AG04450 (cell line): ENCODE results near the gene SULF2. TPM values are rescaled to one million over a fixed set of nuclear protein-coding genes. Genes with fewer than 3 reads are reported as not detected.

Experiments used
- CTCF ChIA-PET: fragments of 300-600, 350-600 bp; formaldehyde crosslinking; extraction: SDS; loops from one replicate; lab custom pipeline; 2022; ENCODE audit warnings: antibody characterized with exemption, inconsistent platforms; lab: Charles Lee
- POLR2A ChIA-PET: fragments of 350-600 bp; formaldehyde crosslinking; extraction: SDS; loops from one replicate; lab custom pipeline; 2021; ENCODE audit warnings: antibody characterized with exemption, inconsistent platforms; lab: Yijun Ruan, JAX
- DNase-seq: peaks from one replicate; pipeline ENCODE4 v3.0.0-alpha.2; 2011; ENCODE audit warnings: low read depth, low spot score
- H3K27ac ChIP-seq: one replicate; pipeline ENCODE4 v1.5.1; 2012; ENCODE audit warnings: low read depth, low read length, control low read depth
- H3K27me3 ChIP-seq: one replicate; pipeline ENCODE4 v1.6.0; 2012; ENCODE audit warnings: low read length; ENCODE audit not compliant: control insufficient read depth, insufficient read depth
- H3K4me3 ChIP-seq: 2 replicates; pipeline ENCODE4 v1.5.1; 2011; ENCODE audit warnings: mild to moderate bottlenecking, low read depth, low read length, control low read depth
- H3K9me3 ChIP-seq: 2 replicates; pipeline ENCODE4 v1.5.1; 2012; ENCODE audit warnings: low read length; ENCODE audit not compliant: control insufficient read depth, insufficient read depth
- polyA plus RNA-seq: library from polyadenylated mRNA; depleted of rRNA; stranded (reverse); fragments of >200 nt; gene quantifications from 2 replicates; pipeline ENCODE4 v1.2.3, GENCODE V29; 2011
- TF ChIP-seq, protein P1 (sequence below): IDR thresholded peaks from 2 replicates; pipeline ENCODE4 v1.5.1; 2011; ENCODE audit warnings: low read depth, low read length, control low read depth, inconsistent platforms

The SULF2 gene
- polyA plus RNA-seq, 1 experiment = 0.73 TPM

DNA sequence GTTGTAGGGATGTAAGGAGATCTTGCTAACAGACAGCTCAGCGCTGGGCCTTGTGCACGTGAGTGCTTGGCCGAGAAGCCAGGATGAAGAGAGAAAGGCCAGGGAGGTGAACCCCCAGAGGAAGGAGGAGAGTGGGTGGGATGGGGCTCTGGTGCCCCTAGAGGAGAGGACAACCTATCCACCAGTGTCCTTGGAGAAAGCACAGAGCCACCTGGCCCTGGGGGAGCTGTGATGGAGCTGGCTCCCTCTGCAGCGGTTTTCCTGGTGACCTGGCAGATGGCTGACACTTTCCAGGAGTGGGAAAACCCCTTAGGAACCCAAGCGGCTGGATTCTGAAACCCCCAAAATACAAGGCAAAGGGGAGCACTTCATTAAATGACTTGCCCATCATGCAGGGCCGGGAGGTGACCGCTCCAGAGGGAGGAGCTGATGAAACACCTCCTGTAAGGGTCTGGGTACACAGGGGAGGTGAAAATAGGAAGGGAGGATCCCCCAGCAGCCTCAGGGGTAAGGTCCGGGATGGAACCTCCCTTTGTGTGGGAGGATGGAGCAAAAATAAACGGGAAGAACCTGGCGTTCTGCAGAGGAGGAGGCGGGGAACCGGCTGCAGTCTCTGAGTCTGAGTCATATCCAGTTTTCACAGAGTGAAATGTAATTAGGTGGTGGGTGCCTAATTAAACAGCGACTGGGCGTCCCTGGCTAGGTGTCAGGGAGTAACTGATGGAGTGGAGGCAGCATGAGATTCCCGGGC lies 80.4 kb downstream of the SULF2 start:
- H3K4me3 ChIP-seq = no peak overlapping the region
- no peak overlapping the region for H3K27ac ChIP-seq
- ChIA-PET POLR2A (no interaction called here), CTCF (interaction anchor here (1.0 kb wide), 1 partner anchor 917 kb away, joined by 3 read pairs; no protein-coding TSS in a partner anchor)
- TF ChIP-seq, protein P1, sequence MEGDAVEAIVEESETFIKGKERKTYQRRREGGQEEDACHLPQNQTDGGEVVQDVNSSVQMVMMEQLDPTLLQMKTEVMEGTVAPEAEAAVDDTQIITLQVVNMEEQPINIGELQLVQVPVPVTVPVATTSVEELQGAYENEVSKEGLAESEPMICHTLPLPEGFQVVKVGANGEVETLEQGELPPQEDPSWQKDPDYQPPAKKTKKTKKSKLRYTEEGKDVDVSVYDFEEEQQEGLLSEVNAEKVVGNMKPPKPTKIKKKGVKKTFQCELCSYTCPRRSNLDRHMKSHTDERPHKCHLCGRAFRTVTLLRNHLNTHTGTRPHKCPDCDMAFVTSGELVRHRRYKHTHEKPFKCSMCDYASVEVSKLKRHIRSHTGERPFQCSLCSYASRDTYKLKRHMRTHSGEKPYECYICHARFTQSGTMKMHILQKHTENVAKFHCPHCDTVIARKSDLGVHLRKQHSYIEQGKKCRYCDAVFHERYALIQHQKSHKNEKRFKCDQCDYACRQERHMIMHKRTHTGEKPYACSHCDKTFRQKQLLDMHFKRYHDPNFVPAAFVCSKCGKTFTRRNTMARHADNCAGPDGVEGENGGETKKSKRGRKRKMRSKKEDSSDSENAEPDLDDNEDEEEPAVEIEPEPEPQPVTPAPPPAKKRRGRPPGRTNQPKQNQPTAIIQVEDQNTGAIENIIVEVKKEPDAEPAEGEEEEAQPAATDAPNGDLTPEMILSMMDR = no peak
- no peak for DNase-seq
- H3K27me3 ChIP-seq = peaks cover 5% of the 10 kb centered on the region
- H3K9me3 ChIP-seq = no peaks in the 10 kb centered on the region

- no peak for DNase-seq
- CTCF ChIA-PET = no interaction called here
These were observed 81.5 kb downstream of the SULF2 start for GRCh38 chr20:47703748-47704147.

DNA sequence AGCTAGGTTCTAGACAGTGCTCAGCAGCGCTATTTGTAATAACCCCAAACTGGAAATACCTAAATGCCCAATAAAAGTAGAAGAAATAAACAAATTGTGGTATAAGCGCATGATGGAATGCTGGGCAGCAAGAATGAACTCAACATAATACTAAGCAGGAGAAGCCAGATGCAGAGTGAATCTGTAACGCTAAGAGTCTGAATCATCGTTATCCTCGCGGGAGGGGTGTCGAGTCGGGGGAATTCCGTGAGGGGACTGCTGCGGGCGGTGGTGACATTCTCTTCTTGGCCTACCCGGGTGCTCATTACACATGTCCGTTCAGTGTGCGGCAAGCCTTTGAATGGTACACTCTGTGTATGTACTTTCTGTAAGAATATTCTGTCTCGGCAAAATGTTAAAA lies 83.7 kb downstream of the SULF2 start:
- TF ChIP-seq, protein P1 = no peak
- H3K27ac ChIP-seq = no peak overlapping the region
- ChIA-PET POLR2A (interaction anchor here (0.6 kb wide), 1 partner anchor 995 kb away, joined by 3 read pairs; no protein-coding TSS in a partner anchor), CTCF (no interaction called here)
- peaks cover 3% of the 10 kb centered on the region for H3K27me3 ChIP-seq
- no peak for DNase-seq
- no peak overlapping the region for H3K4me3 ChIP-seq
- no peaks in the 10 kb centered on the region; the same call in 1 of the 2 replicates for H3K9me3 ChIP-seq

More at GRCh38 chr20:47703748-47704147, 81.5 kb downstream of the SULF2 start:
- TF ChIP-seq, protein P1 = no peak
- POLR2A ChIA-PET = no interaction called here
- no peaks in the 10 kb centered on the region for H3K9me3 ChIP-seq
- H3K4me3 ChIP-seq = no peak overlapping the region
- H3K27ac ChIP-seq = no peak overlapping the region
- peaks cover 8% of the 10 kb centered on the region for H3K27me3 ChIP-seq

- TF ChIP-seq, protein P1 = no peak
- no peak overlapping the region for H3K27ac ChIP-seq
- ChIA-PET POLR2A (no interaction called here), CTCF (interaction anchor here (0.8 kb wide), 1 partner anchor 920 kb away, joined by 9 read pairs; no protein-coding TSS in a partner anchor)
- no peaks in the 10 kb centered on the region; the same call in 1 of the 2 replicates for H3K9me3 ChIP-seq
- DNase-seq = no peak
- H3K27me3 ChIP-seq = peaks cover 3% of the 10 kb centered on the region
- H3K4me3 ChIP-seq = no peak overlapping the region
These were observed 85.0 kb downstream of the SULF2 start for GRCh38 chr20:47700327-47700726.

- TF ChIP-seq, protein P1 = no peak
- Histone ChIP-seq H3K9me3 (no peaks in the 10 kb centered on the region; the same call in 1 of the 2 replicates), H3K27ac (no peak overlapping the region), H3K27me3 (peaks cover 3% of the 10 kb centered on the region), H3K4me3 (no peak overlapping the region)
- DNase-seq = no peak
- ChIA-PET CTCF (interaction anchor here (0.8 kb wide), 1 partner anchor 920 kb away, joined by 9 read pairs; no protein-coding TSS in a partner anchor), POLR2A (no interaction called here)
These were observed 85.5 kb downstream of the SULF2 start for GRCh38 chr20:47699818-47700217.
